GM21423 (cell line): ENCODE measurements around the gene AIMP1.
"Not testable (repeated sequence)": the region's sequence is repeated elsewhere in the genome, so short reads cannot be mapped to it uniquely, and the experiment has no call there.

Source experiments
- ATAC-seq: cut with Tn5 transposase; IDR thresholded peaks from one replicate; pipeline ENCODE4 v1.9.1; 2021; ENCODE audit warnings: mild to moderate bottlenecking, moderate library complexity; ENCODE audit not compliant: unreplicated experiment

Gene AIMP1

GRCh38 chr4:106312377-106312776, 4.0 kb upstream of the AIMP1 start:
- ATAC-seq, result no peak

- no peak for ATAC-seq
Observed at GRCh38 chr4:106312997-106313522, 3.3 kb upstream of the AIMP1 start.

- no peak for ATAC-seq
Observed at GRCh38 chr4:106314960-106315359, 1.4 kb upstream of the AIMP1 start.

DNA sequence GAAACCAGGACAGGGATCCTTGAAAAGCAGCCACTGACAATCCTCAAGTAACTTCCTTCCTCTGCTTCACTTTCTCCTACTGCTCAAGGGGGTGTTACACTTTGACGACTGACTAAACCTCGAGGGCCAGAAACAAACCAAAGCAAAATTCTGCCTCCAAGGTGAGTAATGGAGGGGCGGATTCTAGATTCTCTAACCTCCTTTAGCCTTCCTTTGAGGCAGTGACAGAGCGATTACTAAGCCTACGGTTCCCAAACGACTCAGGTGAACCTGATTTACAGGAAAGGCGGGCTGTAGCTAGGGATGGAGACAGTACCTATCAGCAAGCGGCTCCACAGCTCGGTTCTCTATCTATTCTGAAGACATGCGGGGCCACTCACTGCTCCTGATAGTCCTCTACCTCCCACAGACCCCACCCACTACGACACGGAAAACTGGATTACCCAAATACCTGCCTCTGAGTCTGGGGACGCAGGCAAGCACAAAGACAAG, 828 bp upstream of the AIMP1 start:
- peak; percentile 18 for ATAC-seq

GRCh38 chr4:106316773-106317409, 541 bp downstream of the AIMP1 start:
- ATAC-seq, result no peak

DNA sequence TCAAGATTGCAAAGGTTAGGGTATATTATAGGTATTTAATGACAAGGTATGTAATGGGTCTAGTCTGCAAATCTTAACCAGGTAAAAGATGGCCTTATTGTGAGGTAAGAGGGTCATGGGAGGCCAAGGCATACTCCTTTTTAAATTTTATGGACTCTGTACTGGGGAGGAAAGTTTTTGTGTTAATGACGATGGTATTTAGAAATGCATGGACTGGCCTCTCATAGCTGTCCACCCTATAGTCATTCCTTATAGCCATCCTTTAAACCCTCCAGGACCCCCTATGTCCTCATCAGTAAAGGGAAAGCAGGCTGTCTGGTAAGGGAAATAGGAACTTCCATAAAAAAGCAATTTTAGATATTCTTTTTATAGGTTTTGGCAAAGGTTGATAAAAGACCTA, 1.5 kb downstream of the AIMP1 start:
- no peak for ATAC-seq

GRCh38 chr4:106318511-106318910, 2.2 kb downstream of the AIMP1 start:
- ATAC-seq, result no peak

- no peak for ATAC-seq
Observed at GRCh38 chr4:106320235-106320634, 3.9 kb downstream of the AIMP1 start.

- ATAC-seq, result not testable (repeated sequence)
Observed at GRCh38 chr4:106321168-106321567, 4.8 kb downstream of the AIMP1 start.

GRCh38 chr4:106321814-106322213, 5.5 kb downstream of the AIMP1 start:
- ATAC-seq, result not testable (repeated sequence)

DNA sequence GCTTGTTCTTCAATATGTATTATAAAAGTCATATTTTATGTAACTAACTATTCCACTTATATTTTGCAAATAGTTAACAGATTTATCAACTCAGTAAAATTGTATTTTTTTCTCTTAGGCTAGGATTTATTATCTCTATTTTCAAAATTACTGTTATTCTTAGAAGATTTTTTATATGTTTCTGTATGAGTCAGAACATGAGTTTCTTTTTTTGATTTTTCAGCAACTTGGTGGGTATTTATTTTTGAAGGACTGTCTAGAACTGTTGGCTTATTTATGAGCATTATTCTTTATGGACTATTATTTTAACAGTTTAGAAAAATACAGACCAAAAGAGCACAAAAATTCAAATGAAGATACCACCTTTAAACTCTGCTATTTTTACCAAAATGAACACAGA, 6.8 kb downstream of the AIMP1 start:
- no peak for ATAC-seq

- no peak for ATAC-seq
Observed at GRCh38 chr4:106325800-106326199, 9.4 kb downstream of the AIMP1 start.

DNA sequence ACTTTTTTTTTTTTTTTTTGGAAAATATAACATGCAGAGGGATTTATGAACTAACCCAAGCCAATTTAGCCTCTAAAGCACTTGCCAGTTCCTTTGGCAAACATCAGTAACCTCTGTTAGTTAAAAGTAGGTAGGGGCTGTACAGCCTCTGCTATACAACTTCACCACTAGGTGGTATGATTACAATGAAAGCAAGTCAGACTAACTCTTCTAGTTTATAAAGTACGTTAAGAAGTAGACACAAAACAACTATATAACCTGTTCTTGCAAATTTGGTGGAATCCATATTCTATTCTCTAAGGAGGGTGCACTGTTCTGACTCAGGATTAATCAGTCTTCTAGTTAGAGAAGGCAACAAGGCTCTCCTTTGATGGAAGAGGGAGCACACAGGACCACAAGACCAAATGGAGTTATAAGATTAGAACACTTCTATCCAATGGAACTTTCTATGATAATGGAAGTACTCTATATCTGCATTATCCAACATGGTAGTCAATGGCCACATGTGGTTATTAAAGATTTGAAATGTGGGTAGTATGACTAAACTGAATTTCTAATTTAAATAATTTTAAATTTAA, 12.8 kb downstream of the AIMP1 start:
- peak; percentile 85 for ATAC-seq

DNA sequence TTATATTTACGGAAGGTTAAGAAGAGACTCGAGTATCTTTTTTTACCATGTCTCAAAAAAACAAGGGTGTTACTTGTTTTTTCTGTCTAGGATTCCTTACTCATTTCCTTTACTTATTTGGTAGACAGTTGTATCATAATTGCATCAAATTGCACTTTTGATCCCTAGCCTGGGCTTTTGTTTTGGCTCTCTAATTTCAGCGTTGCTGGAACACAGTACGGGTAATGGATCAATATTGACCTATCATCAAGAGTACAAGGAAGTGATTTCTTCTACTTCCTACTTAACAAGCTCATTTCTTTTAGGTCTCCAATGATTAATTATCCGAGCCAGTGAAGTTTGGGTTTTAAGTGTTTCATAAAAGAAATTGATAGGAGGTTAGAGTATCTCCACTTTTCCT, 16.8 kb downstream of the AIMP1 start:
- ATAC-seq, result no peak

DNA sequence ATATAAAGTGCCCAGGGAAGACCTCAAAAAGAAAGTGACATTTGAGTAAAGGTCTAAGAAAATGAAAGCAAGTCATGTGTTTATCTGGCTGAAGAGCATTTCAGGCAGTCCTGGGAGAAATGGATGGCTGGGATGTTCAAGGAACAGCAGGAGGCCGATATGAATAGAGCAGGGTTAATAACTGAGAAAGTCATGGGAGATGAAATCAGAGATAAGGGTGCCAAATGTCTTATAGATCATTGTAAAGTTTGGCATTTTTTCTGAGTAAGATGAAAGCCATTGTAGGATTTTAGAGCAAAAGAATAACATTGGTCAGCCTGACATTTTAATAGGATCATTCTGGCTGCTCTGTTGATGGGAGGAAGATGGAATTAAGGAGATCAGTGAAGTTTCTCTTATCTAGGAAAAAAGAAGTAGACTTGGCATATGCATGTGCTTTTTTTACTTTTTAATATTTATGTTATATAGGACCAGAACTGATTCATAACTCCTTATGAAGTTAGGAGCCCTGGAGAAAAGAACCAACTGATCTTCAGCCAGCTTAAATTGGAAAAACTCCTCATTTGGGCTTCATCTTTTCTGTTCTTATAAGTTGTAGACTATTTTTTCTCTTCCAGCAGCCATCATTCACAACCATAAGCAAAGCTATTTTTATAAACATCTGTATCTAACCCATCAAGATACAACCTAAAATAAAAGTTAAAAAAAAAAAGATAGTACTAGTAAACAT, 18.6 kb downstream of the AIMP1 start:
- no peak for ATAC-seq

GRCh38 chr4:106336618-106337017, 20.3 kb downstream of the AIMP1 start:
- no peak for ATAC-seq

- no peak for ATAC-seq
Observed at GRCh38 chr4:106337916-106338315, 21.6 kb downstream of the AIMP1 start.

GRCh38 chr4:106338671-106339070, 22.3 kb downstream of the AIMP1 start:
- no peak for ATAC-seq

GRCh38 chr4:106339431-106339830, 23.1 kb downstream of the AIMP1 start:
- no peak for ATAC-seq

DNA sequence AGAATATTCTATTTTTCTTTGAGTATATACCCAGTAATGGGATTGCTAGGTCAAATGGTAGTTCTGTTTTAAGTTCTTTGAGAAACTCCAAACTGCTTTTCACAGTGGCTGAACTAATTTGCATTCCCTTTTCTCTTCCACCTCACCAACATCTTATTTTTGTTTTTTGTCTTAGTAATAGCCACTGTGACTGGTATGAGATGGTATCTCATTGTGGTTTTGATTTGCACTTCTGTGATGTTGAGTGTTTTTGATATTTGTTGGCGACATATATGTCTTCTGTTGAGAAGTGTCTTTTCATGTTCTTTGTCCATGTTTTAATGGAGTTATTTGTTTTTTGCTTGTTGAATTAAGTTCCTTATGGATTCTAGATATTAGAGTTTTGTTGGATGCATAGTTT, 24.4 kb downstream of the AIMP1 start:
- no peak for ATAC-seq

GRCh38 chr4:106343865-106344646, 27.7 kb downstream of the AIMP1 start:
- ATAC-seq, result no peak
